ENCODE measurements around the gene SDHB.

Gene SDHB

DNA sequence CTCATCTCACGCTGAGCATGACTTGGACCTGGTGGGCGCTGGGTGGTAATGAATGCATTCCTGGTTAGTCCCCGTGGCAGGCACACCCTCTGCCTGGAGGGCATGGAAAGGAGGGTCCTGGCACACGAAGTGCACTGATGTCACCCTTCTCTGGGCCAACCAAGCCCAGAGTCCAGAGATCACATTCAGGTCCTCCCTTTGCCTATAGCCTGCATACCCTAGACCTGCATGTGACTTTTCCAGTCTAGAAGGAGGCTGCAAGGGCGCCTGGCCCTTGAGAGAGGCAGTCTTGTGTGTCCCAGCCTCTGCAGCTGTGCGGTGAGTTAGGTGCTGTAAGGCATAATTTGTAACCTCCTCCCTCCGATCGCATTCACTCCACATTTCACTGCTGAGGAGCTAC, 43.3 kb upstream of the SDHB start:
- DNase-seq (ENCODE audit: low read depth), result no peak
- TF ChIP-seq, protein P1, sequence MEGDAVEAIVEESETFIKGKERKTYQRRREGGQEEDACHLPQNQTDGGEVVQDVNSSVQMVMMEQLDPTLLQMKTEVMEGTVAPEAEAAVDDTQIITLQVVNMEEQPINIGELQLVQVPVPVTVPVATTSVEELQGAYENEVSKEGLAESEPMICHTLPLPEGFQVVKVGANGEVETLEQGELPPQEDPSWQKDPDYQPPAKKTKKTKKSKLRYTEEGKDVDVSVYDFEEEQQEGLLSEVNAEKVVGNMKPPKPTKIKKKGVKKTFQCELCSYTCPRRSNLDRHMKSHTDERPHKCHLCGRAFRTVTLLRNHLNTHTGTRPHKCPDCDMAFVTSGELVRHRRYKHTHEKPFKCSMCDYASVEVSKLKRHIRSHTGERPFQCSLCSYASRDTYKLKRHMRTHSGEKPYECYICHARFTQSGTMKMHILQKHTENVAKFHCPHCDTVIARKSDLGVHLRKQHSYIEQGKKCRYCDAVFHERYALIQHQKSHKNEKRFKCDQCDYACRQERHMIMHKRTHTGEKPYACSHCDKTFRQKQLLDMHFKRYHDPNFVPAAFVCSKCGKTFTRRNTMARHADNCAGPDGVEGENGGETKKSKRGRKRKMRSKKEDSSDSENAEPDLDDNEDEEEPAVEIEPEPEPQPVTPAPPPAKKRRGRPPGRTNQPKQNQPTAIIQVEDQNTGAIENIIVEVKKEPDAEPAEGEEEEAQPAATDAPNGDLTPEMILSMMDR (IDR thresholded peaks at IDR 0.05; ENCODE audit: low read depth, low read length, missing control alignments), result no peak
- H3K4me3 ChIP-seq (ENCODE audit: low read depth, low read length), result no peak overlapping the region

- H3K4me3 ChIP-seq (ENCODE audit: low read depth, low read length), result no peak overlapping the region
- DNase-seq (ENCODE audit: low read depth), result no peak
- TF ChIP-seq, protein P1 (IDR thresholded peaks at IDR 0.05; ENCODE audit: low read depth, low read length, missing control alignments), result no peak
Observed at GRCh38 chr1:17096584-17096983, 42.8 kb upstream of the SDHB start.

DNA sequence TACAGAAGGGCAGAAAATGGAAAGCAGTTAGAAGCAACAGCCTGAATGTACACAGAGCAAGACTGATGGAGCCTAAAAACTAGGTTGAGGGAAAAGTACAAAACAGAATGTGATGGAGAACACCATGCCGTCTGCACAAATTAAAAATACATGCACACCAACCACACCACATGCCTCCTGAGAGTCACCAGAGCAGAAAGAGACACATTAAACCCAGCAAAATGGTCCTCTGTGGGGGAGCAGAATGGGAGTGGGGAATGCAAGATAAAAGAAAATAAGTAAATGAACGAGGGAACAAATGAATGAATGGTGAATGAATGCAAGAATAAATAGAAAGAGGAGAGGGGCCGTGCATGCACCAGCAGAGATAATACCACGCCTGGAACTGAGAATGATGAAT, 41.3 kb upstream of the SDHB start:
- TF ChIP-seq, protein P1 (IDR thresholded peaks at IDR 0.05; ENCODE audit: low read depth, low read length, missing control alignments), result no peak
- H3K4me3 ChIP-seq (ENCODE audit: low read depth, low read length), result no peak overlapping the region
- DNase-seq (ENCODE audit: low read depth), result no peak

GRCh38 chr1:17094664-17095063, 40.8 kb upstream of the SDHB start:
- no peak for DNase-seq (ENCODE audit: low read depth)
- TF ChIP-seq, protein P1 (IDR thresholded peaks at IDR 0.05; ENCODE audit: low read depth, low read length, missing control alignments), result no peak
- H3K4me3 ChIP-seq (ENCODE audit: low read depth, low read length), result no peak overlapping the region

- no peak for DNase-seq (ENCODE audit: low read depth)
- no peak overlapping the region for H3K4me3 ChIP-seq (ENCODE audit: low read depth, low read length)
- TF ChIP-seq, protein P1 (IDR thresholded peaks at IDR 0.05; ENCODE audit: low read depth, low read length, missing control alignments), result no peak
Observed at GRCh38 chr1:17093822-17094393, 40.1 kb upstream of the SDHB start.

DNA sequence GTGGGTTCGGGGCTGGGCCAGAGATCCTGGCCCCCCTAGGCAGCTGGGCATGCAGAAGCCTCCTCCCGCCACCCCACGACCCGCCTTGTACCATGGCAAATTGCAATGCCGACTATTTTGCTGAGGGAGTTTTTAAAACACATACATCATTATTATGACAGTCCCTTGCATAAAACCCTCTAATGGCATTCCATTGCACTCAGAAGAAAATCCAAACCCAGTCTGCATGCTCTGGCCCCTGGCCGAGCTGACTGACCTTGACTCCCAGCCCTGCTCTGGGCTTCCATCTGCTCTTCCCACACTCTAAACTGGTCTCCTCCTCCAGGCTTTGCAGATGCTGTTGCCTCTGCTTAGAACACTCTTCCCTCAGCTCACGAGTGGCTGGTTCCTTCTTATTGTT, 37.4 kb upstream of the SDHB start:
- H3K4me3 ChIP-seq (ENCODE audit: low read depth, low read length), result no peak overlapping the region
- TF ChIP-seq, protein P1 (IDR thresholded peaks at IDR 0.05; ENCODE audit: low read depth, low read length, missing control alignments), result no peak
- no peak for DNase-seq (ENCODE audit: low read depth)

DNA sequence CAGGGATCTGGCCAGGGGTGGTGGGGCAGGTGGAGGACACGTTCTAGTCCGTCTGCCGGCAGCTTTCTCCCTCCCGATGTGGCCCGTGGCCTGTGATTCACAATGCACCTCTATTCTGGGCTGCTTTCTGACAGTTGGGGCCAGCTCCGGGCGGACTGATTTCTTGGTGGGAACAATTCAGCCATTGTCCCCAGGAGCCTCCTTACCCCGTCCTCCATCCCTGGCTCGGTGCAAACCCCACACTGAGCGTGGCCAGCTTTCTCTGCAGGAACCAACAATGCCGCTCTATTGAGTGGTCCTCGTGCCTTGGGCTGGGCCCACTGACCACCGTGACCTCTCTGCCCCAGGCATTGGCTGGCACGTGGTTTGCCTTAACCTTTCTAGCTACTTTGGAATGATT, 35.7 kb upstream of the SDHB start:
- DNase-seq (ENCODE audit: low read depth), result no peak
- no peak overlapping the region for H3K4me3 ChIP-seq (ENCODE audit: low read depth, low read length)
- TF ChIP-seq, protein P1 (IDR thresholded peaks at IDR 0.05; ENCODE audit: low read depth, low read length, missing control alignments), result no peak
